GM23248 (cell line): Measurements from ENCODE around the gene VIL1.

Experiments used
- EZH2 ChIP-seq: fragments of 200-600 bp; sonication (generic); IDR thresholded peaks from 2 replicates; pipeline ENCODE4 v1.6.1; 2018; ENCODE audit warnings: antibody characterized with exemption, mild to moderate bottlenecking; ENCODE audit not compliant: insufficient read depth, poor library complexity, severe bottlenecking
- EZH2phosphoT487 ChIP-seq: fragments of 200-600 bp; sonication (generic); IDR thresholded peaks from 2 replicates; pipeline ENCODE4 v1.6.1; 2018; ENCODE audit warnings: antibody characterized with exemption, moderate library complexity, mild to moderate bottlenecking, low read depth; ENCODE audit not compliant: insufficient read depth

DNA sequence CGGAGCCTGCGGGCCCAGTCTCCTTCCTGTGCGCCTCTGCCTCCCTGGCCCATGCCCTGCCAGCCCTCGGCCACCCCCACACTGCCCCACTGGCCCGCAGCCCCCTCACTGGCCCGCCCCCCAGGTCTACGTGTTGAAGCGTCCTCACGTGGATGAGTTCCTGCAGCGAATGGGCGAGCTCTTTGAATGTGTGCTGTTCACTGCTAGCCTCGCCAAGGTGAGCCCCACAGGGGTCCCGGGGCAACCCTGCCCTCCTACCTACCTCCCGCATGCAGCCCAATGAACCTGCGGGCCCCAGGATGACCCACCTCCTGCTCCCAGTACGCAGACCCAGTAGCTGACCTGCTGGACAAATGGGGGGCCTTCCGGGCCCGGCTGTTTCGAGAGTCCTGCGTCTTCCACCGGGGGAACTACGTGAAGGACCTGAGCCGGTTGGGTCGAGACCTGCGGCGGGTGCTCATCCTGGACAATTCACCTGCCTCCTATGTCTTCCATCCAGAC, 16.0 kb upstream of the VIL1 start:
- TF ChIP-seq EZH2 (no peak), EZH2phosphoT487 (no peak)
